SW 1271 (cell line): ENCODE results near the gene PCDHB4.
"Not testable (repeated sequence)": the region's sequence is repeated elsewhere in the genome, so short reads cannot be mapped to it uniquely, and the experiment has no call there.

ENCODE experiments used
- DNase-seq, 2 experiments: peaks; one replicate each; lab custom pipeline; 2025; lab: John Stamatoyannopoulos, UW

Gene PCDHB4

DNA sequence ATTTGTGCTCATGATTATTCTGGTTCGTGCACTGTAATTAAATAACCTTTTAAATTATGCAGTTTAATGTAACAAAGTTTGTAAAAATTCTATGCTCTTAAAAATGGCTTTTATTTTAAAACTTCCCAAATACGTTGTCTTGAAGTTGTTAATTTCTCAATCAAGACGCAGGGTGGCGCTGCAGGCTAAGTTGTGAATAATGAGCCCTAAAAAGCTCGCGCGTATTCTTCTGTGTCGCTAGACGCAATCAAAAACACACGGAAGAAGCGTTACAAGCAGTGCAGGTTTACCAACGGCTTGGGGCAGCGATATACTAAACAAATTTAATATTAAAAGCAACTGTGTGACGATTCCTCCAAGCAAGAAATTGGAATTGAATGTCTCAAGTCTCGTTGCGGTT is at the start of gene PCDHB4:
Gene PCDHB4, plus strand, starts transcription at position 256 of the 400 bp plus-strand sequence. CDS start 181 bp downstream, outside the sequence.
- DNase-seq = no peak

DNA sequence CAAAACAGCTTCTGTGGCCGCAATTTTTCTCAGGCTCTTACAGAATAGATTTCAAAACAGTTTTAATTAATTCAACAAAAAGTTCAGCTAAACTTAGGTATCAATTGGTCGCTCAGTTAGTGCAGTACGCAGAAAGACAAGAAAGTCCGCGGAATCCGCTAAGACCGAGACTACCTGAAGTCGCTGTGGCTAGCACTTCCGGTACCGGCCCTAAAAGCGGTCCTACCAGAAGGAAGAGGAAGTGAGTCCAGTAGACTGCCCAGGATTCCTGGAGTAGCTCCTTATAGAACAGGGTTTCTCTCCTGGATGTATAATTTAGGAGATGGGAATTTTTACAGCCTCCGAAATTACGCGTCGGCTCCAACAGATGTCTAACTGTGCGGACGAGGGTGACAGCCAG is 43.8 kb upstream of the PCDHB4 start:
- DNase-seq = no peak

DNA sequence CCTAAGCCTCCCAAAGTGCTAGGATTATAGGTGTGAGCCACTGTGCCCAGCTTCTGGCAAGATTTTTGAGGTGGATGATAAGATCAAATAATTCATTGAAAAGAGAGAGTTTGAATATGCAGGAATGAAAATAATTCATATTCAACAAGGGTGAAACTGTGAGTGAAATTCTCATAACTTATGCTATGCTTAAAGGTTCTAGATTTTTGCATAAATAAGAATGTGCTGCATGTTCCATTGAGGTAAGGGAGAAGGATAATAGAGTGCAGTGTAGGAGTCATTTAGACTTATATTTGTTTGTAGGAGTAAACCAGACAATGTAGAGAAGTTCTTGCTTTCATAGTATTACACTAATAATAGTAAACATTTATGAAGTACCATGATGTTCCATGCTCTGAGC is 39.4 kb upstream of the PCDHB4 start:
- DNase-seq = no peak

DNA sequence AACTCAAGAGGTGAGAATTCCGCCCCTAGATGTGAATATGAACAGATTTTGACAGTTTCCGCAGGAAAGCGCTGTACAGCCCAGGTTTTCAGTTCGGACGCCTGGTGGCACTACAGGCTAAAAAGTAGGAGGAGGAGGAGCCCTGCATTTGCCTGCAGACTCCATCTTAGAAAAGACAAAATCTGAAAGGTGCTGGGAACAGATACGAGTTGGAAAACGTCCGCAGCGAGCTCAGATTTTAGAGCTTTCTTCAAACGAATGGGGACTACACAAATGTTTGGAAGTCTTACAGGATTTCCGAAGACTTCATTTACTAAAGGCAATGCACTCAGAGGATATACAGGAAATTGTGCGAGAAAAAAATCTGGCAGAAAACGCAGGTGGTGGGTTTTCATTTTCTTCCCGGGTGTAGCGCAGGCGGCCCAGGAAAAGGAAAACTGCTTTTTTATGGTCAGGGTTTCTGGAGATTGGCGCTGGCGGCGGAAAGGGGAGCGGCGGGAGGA is 37.1 kb upstream of the PCDHB4 start:
- peak; percentile 48 to 78 for DNase-seq

DNA sequence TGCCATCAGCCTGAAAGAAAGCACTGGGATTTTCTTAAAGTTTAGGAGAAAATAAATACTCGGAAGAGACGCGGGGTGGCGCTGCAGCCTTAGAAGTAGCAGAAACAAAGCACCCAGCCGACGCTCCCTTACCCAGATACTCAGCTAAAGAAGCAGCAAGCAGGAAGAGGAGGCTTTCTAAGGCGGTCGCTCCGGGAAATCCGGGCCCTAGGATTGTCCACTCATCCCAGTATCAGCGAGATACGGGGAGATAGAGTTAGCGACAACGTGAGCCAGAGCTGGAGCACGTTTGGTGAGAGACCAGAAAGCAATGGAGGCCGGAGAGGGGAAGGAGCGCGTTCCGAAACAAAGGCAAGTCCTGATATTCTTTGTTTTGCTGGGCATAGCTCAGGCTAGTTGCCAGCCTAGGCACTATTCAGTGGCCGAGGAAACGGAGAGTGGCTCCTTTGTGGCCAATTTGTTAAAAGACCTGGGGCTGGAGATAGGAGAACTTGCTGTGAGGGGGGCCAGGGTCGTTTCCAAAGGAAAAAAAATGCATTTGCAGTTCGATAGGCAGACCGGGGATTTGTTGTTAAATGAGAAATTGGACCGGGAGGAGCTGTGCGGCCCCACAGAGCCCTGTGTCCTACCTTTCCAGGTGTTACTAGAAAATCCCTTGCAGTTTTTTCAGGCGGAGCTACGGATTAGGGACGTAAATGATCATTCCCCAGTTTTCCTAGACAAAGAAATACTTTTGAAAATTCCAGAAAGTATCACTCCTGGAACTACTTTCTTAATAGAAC is 26.9 kb upstream of the PCDHB4 start, which contains the start of gene PCDHB2:
Gene PCDHB2, plus strand, starts transcription at position 135 of the 782 bp plus-strand sequence. Its CDS starts 176 bp downstream, at position 311.
- no peak for DNase-seq

DNA sequence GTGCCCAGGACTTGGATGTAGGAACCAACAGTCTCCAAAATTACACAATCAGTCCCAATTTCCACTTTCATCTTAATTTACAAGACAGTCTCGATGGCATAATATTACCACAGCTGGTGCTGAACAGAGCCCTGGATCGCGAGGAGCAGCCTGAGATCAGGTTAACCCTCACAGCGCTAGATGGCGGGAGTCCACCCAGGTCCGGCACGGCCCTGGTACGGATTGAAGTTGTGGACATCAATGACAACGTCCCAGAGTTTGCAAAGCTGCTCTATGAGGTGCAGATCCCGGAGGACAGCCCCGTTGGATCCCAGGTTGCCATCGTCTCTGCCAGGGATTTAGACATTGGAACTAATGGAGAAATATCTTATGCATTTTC is 26.4 kb upstream of the PCDHB4 start:
- DNase-seq = no peak

DNA sequence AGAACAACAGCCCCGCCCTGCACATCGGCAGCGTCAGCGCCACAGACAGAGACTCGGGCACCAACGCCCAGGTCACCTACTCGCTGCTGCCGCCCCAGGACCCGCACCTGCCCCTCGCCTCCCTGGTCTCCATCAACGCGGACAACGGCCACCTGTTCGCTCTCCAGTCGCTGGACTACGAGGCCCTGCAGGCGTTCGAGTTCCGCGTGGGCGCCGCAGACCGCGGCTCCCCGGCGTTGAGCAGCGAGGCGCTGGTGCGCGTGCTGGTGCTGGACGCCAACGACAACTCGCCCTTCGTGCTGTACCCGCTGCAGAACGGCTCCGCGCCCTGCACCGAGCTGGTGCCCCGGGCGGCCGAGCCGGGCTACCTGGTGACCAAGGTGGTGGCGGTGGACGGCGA is 25.4 kb upstream of the PCDHB4 start:
- DNase-seq = not testable (repeated sequence)

DNA sequence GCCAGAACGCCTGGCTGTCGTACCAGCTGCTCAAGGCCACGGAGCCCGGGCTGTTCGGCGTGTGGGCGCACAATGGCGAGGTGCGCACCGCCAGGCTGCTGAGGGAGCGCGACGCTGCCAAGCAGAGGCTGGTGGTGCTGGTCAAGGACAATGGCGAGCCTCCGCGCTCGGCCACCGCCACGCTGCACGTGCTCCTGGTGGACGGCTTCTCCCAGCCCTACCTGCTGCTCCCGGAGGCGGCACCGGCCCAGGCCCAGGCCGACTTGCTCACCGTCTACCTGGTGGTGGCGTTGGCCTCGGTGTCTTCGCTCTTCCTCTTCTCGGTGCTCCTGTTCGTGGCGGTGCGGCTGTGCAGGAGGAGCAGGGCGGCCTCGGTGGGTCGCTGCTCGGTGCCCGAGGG is 25.0 kb upstream of the PCDHB4 start:
- DNase-seq = not testable (repeated sequence)

DNA sequence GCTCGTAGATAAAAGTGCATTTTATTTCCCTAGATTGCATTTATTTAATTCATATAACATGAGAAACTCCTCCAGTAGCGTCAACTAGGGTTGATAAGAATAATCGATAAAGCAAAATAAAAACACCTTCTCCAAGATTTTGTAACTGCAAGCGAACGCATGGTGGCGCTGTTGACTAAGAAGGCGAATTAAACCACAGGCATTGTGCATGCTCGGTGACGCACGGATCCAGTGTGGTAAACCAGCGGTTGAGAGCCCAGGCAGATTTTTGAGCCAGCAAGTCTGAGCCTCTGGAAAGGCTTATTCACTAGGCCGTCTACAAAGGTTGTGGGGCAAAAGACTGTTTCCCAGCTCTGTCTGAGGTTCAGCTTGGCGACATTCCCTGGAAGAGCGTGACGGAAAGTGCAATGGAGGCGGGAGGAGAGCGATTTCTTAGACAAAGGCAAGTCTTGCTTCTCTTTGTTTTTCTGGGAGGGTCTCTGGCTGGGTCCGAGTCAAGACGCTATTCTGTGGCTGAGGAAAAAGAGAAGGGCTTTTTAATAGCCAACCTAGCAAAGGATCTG is 21.3 kb upstream of the PCDHB4 start, which contains the start of gene PCDHB3:
Gene PCDHB3, plus strand, starts transcription at position 231 of the 563 bp plus-strand sequence. Its CDS starts 177 bp downstream, at position 408.
- no peak for DNase-seq

DNA sequence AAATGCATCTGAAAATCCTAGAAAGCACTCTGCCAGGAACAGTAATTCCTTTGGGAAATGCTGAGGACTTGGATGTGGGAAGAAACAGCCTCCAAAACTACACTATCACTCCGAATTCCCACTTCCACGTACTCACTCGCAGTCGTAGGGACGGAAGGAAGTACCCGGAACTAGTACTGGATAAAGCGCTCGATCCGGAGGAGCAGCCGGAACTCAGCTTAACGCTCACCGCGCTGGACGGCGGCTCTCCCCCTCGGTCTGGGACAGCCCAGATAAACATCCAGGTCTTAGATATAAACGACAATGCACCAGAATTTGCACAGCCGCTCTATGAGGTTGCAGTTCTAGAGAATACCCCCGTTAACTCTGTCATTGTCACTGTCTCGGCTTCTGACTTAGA is 20.6 kb upstream of the PCDHB4 start:
- no peak for DNase-seq

DNA sequence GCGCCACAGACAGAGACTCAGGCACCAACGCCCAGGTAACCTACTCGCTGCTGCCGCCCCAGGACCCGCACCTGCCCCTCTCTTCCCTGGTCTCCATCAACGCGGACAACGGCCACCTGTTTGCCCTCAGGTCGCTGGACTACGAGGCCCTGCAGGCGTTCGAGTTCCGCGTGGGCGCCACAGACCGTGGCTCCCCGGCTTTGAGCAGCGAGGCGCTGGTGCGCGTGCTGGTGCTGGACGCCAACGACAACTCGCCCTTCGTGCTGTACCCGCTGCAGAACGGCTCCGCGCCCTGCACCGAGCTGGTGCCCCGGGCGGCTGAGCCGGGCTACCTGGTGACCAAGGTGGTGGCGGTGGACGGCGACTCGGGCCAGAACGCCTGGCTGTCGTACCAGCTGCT is 19.5 kb upstream of the PCDHB4 start:
- not testable (repeated sequence) for DNase-seq

DNA sequence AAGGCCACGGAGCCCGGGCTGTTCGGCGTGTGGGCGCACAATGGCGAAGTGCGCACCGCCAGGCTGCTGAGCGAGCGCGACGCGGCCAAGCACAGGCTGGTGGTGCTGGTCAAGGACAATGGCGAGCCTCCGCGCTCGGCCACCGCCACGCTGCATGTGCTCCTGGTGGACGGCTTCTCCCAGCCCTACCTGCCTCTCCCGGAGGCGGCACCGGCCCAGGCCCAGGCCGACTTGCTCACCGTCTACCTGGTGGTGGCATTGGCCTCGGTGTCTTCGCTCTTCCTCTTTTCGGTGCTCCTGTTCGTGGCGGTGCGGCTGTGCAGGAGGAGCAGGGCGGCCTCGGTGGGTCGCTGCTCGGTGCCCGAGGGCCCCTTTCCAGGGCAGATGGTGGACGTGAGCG is 19.1 kb upstream of the PCDHB4 start:
- DNase-seq = not testable (repeated sequence)

DNA sequence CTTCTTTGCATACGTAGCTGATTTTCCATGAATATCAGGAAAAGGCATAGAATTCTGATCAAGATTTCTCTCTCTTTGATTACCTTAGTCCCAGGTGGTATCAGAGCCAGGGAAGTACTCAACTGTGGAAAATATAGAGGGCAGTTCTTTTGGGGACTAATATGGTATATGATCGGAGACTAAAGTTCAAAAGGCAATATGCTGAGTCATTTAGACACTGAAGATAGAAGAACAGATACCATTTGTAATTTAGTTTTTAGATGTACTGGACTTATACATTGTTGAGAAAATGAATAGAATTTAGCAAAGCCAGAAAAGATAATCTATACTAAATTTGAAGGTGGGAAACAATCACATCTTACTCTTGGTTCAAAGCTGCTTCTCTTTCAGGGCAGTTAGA is 16.3 kb upstream of the PCDHB4 start:
- no peak for DNase-seq

DNA sequence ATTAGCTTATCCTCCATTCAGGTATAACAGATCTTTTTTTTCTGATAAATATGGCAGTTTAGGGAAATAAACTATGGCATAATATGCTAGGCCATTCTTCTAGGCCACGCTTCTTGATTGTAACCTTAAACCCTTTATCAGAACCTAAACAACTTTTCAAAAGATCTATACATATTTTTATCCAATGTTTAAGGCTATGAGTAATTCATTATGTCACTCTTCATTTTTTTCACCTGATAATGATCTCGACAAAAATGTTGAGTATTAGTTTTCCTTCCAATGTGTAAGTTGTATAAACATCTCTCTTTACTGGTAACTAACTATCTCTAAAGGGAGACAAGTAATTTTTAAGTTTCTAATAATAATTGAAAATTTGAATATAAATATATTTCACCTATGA is 2.4 kb upstream of the PCDHB4 start:
- no peak for DNase-seq

DNA sequence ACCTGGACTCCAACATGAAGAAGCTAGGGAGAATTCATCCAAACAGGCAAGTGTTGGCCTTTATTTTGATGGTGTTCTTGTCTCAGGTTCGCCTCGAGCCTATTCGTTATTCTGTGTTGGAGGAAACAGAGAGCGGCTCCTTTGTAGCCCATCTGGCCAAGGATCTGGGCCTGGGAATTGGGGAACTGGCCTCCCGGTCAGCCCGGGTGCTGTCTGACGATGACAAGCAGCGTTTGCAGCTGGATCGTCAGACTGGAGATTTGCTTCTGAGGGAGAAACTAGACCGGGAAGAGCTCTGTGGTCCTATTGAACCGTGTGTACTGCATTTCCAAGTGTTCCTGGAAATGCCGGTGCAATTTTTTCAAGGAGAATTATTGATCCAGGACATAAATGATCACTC is 367 bp downstream of the PCDHB4 start:
- no peak for DNase-seq

DNA sequence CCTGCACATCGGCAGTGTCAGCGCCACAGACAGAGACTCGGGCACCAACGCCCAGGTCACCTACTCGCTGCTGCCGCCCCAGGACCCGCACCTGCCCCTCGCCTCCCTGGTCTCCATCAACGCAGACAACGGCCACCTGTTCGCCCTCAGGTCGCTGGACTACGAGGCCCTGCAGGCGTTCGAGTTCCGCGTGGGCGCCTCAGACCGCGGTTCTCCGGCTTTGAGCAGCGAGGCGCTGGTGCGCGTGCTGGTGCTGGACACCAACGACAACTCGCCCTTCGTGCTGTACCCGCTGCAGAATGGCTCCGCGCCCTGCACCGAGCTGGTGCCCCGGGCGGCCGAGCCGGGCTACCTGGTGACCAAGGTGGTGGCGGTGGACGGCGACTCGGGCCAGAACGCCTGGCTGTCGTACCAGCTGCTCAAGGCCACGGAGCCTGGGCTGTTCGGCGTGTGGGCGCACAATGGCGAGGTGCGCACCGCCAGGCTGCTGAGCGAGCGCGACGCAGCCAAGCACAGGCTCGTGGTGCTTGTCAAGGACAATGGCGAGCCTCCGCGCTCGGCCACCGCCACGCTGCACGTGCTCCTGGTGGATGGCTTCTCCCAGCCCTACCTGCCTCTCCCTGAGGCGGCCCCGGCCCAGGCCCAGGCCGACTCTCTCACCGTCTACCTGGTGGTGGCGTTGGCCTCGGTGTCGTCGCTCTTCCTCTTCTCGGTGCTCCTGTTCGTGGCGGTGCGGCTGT is 1.9 kb downstream of the PCDHB4 start:
- not testable (repeated sequence) for DNase-seq

DNA sequence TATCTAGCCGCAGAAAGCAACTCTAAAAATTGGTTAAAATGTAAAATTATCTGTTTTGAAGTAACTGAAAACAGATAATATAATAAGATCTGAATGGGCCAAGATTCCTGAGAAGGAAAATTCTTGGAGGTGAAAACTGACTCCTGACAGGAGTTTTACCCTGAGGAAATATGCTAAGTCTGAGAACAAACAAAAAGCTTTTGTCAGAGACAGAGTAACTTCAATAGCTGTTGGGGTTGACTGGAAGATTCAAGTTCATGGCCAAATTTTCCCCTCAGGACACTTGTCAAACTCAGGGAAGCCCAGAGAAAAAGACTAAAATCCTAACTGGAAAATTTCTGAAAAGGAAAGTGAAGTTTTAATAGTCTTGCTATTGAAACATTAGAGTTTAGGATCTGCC is 5.7 kb downstream of the PCDHB4 start:
- DNase-seq = no peak

DNA sequence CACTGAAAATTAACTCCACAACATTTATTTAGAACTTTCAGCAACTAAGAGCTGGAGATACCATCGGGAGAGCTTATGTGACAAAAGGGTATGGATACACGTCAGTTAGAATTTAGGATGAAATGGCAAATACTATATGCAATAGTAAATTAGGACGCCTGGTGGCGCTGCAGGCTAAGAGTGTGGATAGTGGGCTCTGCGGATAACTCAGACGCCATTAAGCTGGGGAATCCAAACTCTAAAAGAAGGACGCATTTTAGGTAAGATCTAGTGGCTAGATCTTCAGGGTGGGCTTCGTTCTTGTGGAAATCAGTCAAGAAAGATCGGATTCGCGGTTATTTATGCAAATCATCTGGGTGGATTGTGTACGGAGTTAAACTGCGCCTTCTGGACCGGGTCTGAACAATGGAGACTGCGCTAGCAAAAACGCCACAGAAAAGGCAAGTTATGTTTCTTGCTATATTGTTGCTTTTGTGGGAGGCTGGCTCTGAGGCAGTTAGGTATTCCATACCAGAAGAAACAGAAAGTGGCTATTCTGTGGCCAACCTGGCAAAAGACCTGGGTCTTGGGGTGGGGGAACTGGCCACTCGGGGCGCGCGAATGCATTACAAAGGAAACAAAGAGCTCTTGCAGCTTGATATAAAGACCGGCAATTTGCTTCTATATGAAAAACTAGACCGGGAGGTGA is 13.6 kb downstream of the PCDHB4 start, which contains the start of gene PCDHB5:
Gene PCDHB5, plus strand, starts transcription at position 177 of the 688 bp plus-strand sequence. Its CDS starts 229 bp downstream, at position 406.
- peak in 1 of 2 experiments; percentile 15 for DNase-seq

DNA sequence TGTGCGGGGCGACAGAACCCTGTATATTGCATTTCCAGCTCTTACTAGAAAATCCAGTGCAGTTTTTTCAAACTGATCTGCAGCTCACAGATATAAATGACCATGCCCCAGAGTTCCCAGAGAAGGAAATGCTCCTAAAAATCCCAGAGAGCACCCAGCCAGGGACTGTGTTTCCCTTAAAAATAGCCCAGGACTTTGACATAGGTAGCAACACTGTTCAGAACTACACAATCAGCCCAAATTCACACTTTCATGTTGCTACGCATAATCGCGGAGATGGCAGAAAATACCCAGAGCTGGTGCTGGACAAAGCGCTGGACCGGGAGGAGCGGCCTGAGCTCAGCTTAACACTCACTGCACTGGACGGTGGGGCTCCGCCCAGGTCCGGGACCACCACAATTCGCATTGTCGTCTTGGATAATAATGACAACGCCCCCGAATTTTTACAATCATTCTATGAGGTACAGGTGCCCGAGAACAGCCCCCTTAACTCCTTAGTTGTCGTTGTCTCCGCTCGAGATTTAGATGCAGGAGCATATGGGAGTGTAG is 14.2 kb downstream of the PCDHB4 start:
- DNase-seq = no peak

DNA sequence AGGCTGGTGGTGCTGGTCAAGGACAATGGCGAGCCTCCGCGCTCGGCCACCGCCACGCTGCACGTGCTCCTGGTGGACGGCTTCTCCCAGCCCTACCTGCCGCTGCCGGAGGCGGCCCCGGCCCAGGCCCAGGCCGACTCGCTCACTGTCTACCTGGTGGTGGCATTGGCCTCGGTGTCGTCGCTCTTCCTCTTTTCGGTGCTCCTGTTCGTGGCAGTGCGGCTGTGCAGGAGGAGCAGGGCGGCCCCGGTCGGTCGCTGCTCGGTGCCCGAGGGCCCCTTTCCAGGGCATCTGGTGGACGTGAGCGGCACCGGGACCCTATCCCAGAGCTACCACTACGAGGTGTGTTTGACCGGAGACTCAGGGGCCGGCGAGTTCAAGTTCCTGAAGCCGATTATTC is 15.7 kb downstream of the PCDHB4 start:
- DNase-seq = not testable (repeated sequence)

DNA sequence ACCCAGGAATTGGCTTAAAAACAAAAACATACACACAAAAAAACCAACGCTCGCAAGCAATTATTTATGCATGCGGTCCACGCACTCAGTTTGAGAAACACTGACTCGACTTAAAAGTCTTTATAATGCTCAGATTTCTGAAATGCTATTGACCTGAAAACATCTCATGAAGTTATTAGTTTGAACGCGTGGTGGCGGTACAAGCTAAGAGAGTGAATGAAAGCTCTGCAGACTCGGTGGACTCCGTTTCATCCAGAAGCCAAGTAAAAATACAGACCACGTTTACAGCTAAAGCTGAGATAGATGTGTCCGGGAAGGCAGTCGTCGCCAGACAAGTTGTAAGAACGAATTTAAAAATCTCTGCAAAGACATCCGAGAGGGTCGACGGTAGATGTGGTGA is 28.2 kb downstream of the PCDHB4 start, which contains the start of gene PCDHB6:
Gene PCDHB6, plus strand, starts transcription at position 246 of the 400 bp plus-strand sequence. CDS start 201 bp downstream, outside the sequence.
- peak in 1 of 2 experiments; percentile 43 for DNase-seq
